GM12878 (cell line): ENCODE measurements around the gene PHACTR1. TPM values are rescaled to one million over a fixed set of nuclear protein-coding genes. Genes with fewer than 3 reads are reported as not detected.

ENCODE experiments used
- ATAC-seq: fragments of 200-7000 bp; cut with Tn5 transposase; 3 replicates; pipeline ENCODE4 v1.9.1; 2020; ENCODE audit warnings: mild to moderate bottlenecking, moderate library complexity
- BruUV-seq: library from RNA; stranded (reverse); fragments of 400-500 nt; replicated peaks from 2 replicates; lab custom pipeline; 2021; lab: Mats Ljungman, UMichigan
- CTCF ChIA-PET: fragments of 300-600 bp; sonication (Branson Sonifier 250); formaldehyde crosslinking; extraction: SDS; loops from one replicate; lab custom pipeline; 2021; ENCODE audit warnings: inconsistent platforms; lab: Yijun Ruan, JAX
- POLR2A ChIA-PET: fragments of 350-600 bp; formaldehyde crosslinking; extraction: SDS; loops from one replicate; lab custom pipeline; 2021; ENCODE audit warnings: inconsistent platforms; lab: Charles Lee
- RAD21 ChIA-PET: fragments of 300-600 bp; sonication (Branson Sonifier 250); formaldehyde crosslinking; loops from one replicate; lab custom pipeline; 2023; ENCODE audit warnings: antibody characterized with exemption; ENCODE audit not compliant: unreplicated experiment; lab: Charles Lee
- SMC1A ChIA-PET: fragments of 300-600 bp; sonication (Branson Sonifier 250); formaldehyde crosslinking; loops from one replicate; lab custom pipeline; 2023; ENCODE audit not compliant: unreplicated experiment, uncharacterized antibody; lab: Charles Lee
- DNase-seq: peaks from one replicate; pipeline ENCODE4 v3.0.0-alpha.2; 2011; ENCODE audit warnings: low read depth, low spot score
- FAIRE-seq: peaks from 3 replicates; lab custom pipeline; 2011; peaks lifted over from hg19 to GRCh38; lab: Jason Lieb, UNC
- H2AFZ ChIP-seq: 2 replicates; pipeline ENCODE4 v1.6.0; 2011; ENCODE audit warnings: low read depth, low read length, control low read depth; ENCODE audit not compliant: control insufficient read depth
- H3K27ac ChIP-seq: 2 replicates; pipeline ENCODE4 v1.5.1; 2011; ENCODE audit warnings: control low read depth; ENCODE audit not compliant: control insufficient read depth, insufficient read depth
- H3K27me3 ChIP-seq, 2 experiments: replicated peaks in 1 of 2; 2 replicates each; pipeline versions ENCODE4 v1.6.0 to v1.6.1; 2011; ENCODE audit warnings: low read length in 1 of 2; ENCODE audit not compliant: control insufficient read depth in 2 of 2, insufficient read depth in 2 of 2
- H3K36me3 ChIP-seq, 2 experiments: 2 replicates each; pipeline ENCODE4 v1.5.1; 2011; ENCODE audit warnings: low read length in 1 of 2; ENCODE audit not compliant: control insufficient read depth in 2 of 2, insufficient read depth in 2 of 2
- H3K4me1 ChIP-seq: 2 replicates; pipeline ENCODE4 v1.6.1; 2011; ENCODE audit warnings: mild to moderate bottlenecking, low read length, moderate library complexity, mixed read lengths; ENCODE audit not compliant: control insufficient read depth, insufficient read depth
- H3K4me2 ChIP-seq: 2 replicates; pipeline ENCODE4 v1.6.0; 2011; ENCODE audit warnings: control low read depth; ENCODE audit not compliant: control insufficient read depth, insufficient read depth
- H3K4me3 ChIP-seq: fragments of 200-600 bp; sonication (generic); 2 replicates; pipeline ENCODE4 v1.5.1; 2016
- H3K79me2 ChIP-seq: 2 replicates; pipeline ENCODE4 v1.6.0; 2011; ENCODE audit warnings: low read length; ENCODE audit not compliant: control insufficient read depth, insufficient read depth
- H3K9ac ChIP-seq: 2 replicates; pipeline ENCODE4 v1.8.0; 2011; ENCODE audit warnings: low read length, control low read depth, mixed read lengths; ENCODE audit not compliant: control insufficient read depth, insufficient read depth
- H3K9me3 ChIP-seq: replicated peaks from 3 replicates; pipeline ENCODE4 v1.5.1; 2011; ENCODE audit warnings: mild to moderate bottlenecking, low read length; ENCODE audit not compliant: control insufficient read depth, insufficient read depth
- H4K20me1 ChIP-seq: 2 replicates; pipeline ENCODE4 v1.6.0; 2011; ENCODE audit not compliant: control insufficient read depth, insufficient read depth
- ATF2 ChIP-seq: IDR thresholded peaks from 2 replicates; pipeline ENCODE4 v1.6.1; 2012; ENCODE audit warnings: low read length, inconsistent platforms
- BHLHE40 ChIP-seq, 2 experiments: fragments of 450-650 bp in 1 of 2; IDR thresholded peaks; 2 replicates each; pipeline ENCODE4 v1.6.1; 2011 to 2017; ENCODE audit warnings: low read depth in 2 of 2, borderline replicate concordance in 1 of 2, improper control_type of control experiment in 1 of 2, low read length in 1 of 2, mild to moderate bottlenecking in 1 of 2
- BMI1 ChIP-seq: fragments of 450-650 bp; IDR thresholded peaks from 2 replicates; pipeline ENCODE4 v1.6.1; 2016; ENCODE audit warnings: mild to moderate bottlenecking, moderate library complexity, borderline replicate concordance
- CREM ChIP-seq: IDR thresholded peaks from 2 replicates; pipeline ENCODE4 v1.6.1; 2014; ENCODE audit warnings: antibody characterized with exemption, low read depth
- E2F4 ChIP-seq: IDR thresholded peaks from 2 replicates; pipeline ENCODE4 v1.6.1; 2012; ENCODE audit warnings: low read depth, low read length, improper control_type of control experiment
- ETV6 ChIP-seq, 2 experiments: fragments of 450-650 bp in 1 of 2; IDR thresholded peaks in 1 of 2; conservative IDR thresholded peaks in 1 of 2; 2 replicates each; pipeline ENCODE4 v1.6.1; 2014; ENCODE audit warnings: antibody characterized with exemption in 1 of 2, borderline replicate concordance in 1 of 2, low read depth in 1 of 2, mild to moderate bottlenecking in 1 of 2, moderate library complexity in 1 of 2
- MEF2B ChIP-seq: fragments of 450-650 bp; IDR thresholded peaks from 2 replicates; pipeline ENCODE4 v1.6.1; 2018; ENCODE audit warnings: mild to moderate bottlenecking, moderate library complexity; ENCODE audit not compliant: partially characterized antibody, poor library complexity, severe bottlenecking
- MLLT1 ChIP-seq: fragments of 450-650 bp; IDR thresholded peaks from 2 replicates; pipeline ENCODE4 v1.6.1; 2016; ENCODE audit warnings: mild to moderate bottlenecking
- MYC ChIP-seq: IDR thresholded peaks from 2 replicates; pipeline ENCODE4 v1.6.1; 2011; ENCODE audit warnings: mild to moderate bottlenecking, low read length, moderate library complexity, inconsistent platforms; ENCODE audit not compliant: insufficient read depth, insufficient replicate concordance, insufficient read length, severe bottlenecking
- SREBF2 ChIP-seq: IDR thresholded peaks from 2 replicates; pipeline ENCODE4 v1.6.1; 2012; ENCODE audit warnings: mild to moderate bottlenecking, low read length
- STAT1 ChIP-seq: fragments of 450-650 bp; conservative IDR thresholded peaks from 2 replicates; pipeline ENCODE4 v1.6.1; 2014; ENCODE audit warnings: antibody characterized with exemption, mild to moderate bottlenecking
- TCF12 ChIP-seq: IDR thresholded peaks from 2 replicates; pipeline ENCODE4 v1.6.1; 2011; ENCODE audit warnings: low read depth, mild to moderate bottlenecking, low read length
- USF1 ChIP-seq: IDR thresholded peaks from 2 replicates; pipeline ENCODE4 v1.6.1; 2011; ENCODE audit warnings: borderline replicate concordance, low read depth, mild to moderate bottlenecking, moderate library complexity, mixed read lengths, low read length; ENCODE audit not compliant: insufficient read depth; ENCODE audit errors: extremely low read length
- WGBS: methylation state at CpG from one replicate; pipeline ENCODE4 v1.1.6; 2016; ENCODE audit warnings: low lambda C conversion rate; ENCODE audit not compliant: insufficient replicate concordance, insufficient coverage; ENCODE audit errors: missing lambda C conversion rate; 5-methylcytosine and 5-hydroxymethylcytosine counted together
- in situ Hi-C: fragments of 300-500 bp; cut with MboI; formaldehyde crosslinking; loops from 9 replicates; pipeline ENCODE4 v1.14.3; 2018; ENCODE audit warnings: mixed read lengths
- intact Hi-C: fragments of 100-400 bp; cut with micrococcal nuclease; formaldehyde crosslinking; loops from one replicate; pipeline ENCODE4 v1.14.2; 2022; ENCODE audit not compliant: unreplicated experiment
- polyA plus RNA-seq, 11 experiments: library from polyadenylated mRNA; depleted of rRNA in 4 of 11; unstranded in 6 of 11; stranded (reverse) in 5 of 11; fragments of >200 nt; fragmentation: Nextera tagmentation in 4 of 11; fragmentation: Illumina TruSeq in 1 of 11; extraction: Ambion mirVana in 4 of 11; extraction: Trizol in 1 of 11; gene quantifications; 1 replicate in 1 of 11; 2 replicates in 10 of 11; pipeline versions ENCODE4 v1.2.1 to v1.2.3, GENCODE V29; 2011 to 2016; ENCODE audit warnings: inconsistent platforms in 2 of 11, missing spikeins in 2 of 11, low read depth in 1 of 11
- total RNA-seq, 4 experiments: library from RNA; depleted of rRNA in 3 of 4; stranded (reverse); fragments of >200 nt in 3 of 4; fragmentation: Illumina TruSeq in 1 of 4; extraction: Trizol in 1 of 4; gene quantifications; 2 replicates each; pipeline versions ENCODE4 v1.2.1 to v1.2.3, GENCODE V29; 2013 to 2021

The PHACTR1 gene
- total and polyA plus RNA-seq, 10 of the 15 experiments (the other 5 are each of a cell fraction or from before 2014, with no cell fraction given): 34.2 to 94.6 (median 62.3) TPM

GRCh38 chr6:13094781-13095425, 378.3 kb downstream of the PHACTR1 start:
- ATAC-seq (no peak), DNase-seq (no peak), FAIRE-seq (no peak)
- H3K9ac ChIP-seq: no peak overlapping the region
- no TSS peak for BruUV-seq
- H4K20me1 ChIP-seq: no peaks in the 10 kb centered on the region
- H3K79me2 ChIP-seq: no peaks in the 10 kb centered on the region
- H3K27ac ChIP-seq: no peak overlapping the region
- no peaks in the 10 kb centered on the region for H3K4me1 ChIP-seq
- H3K36me3 ChIP-seq: no peaks in the 10 kb centered on the region
- TF ChIP-seq BMI1 (no peak), MYC (no peak), ATF2 (no peak), CREM (no peak), E2F4 (no peak), ETV6 (conservative IDR thresholded peaks at IDR 0.05 in 1 of 2, IDR thresholded peaks at IDR 0.05 in 1 of 2; ENCODE audit: borderline replicate concordance in 1 of 2, low read depth in 1 of 2) (no peak), SREBF2 (no peak), MLLT1 (no peak), BHLHE40 (IDR thresholded peaks at IDR 0.05; ENCODE audit: borderline replicate concordance in 1 of 2, low read depth in 2 of 2, low read length in 1 of 2) (no peak), STAT1 (no peak), USF1 (no peak), TCF12 (no peak), MEF2B (no peak)
- intact Hi-C loops: no loop called here
- no peak overlapping the region for H3K4me2 ChIP-seq
- POLR2A ChIA-PET: no interaction called here
- H3K27me3 ChIP-seq: no peaks in the 10 kb centered on the region
- RAD21 ChIA-PET: no interaction called here
- WGBS: 22% methylated on average over 3 of the region's 3 CpGs
- in situ Hi-C loops: no loop called here
- H2AFZ ChIP-seq: no peak overlapping the region
- SMC1A ChIA-PET: no interaction called here
- no peaks in the 10 kb centered on the region for H3K9me3 ChIP-seq
- CTCF ChIA-PET: no interaction called here
- no peak overlapping the region for H3K4me3 ChIP-seq
